Brain microvascular endothelial cell (primary cell): ENCODE data around the gene MEX3B.
"Not testable (repeated sequence)": the region's sequence is repeated elsewhere in the genome, so short reads cannot be mapped to it uniquely, and the experiment has no call there.

Experiments used
- DNase-seq: peaks from one replicate; pipeline ENCODE4 v3.0.0-alpha.2; 2020
- H3K27ac ChIP-seq: fragments of 250-450 bp; sonication (Bioruptor Pico); 2 replicates; pipeline ENCODE4 v1.5.1; 2020; ENCODE audit warnings: mild to moderate bottlenecking, moderate library complexity
- H3K27me3 ChIP-seq: fragments of 250-450 bp; sonication (Bioruptor Pico); replicated peaks from 2 replicates; pipeline ENCODE4 v1.5.1; 2020; ENCODE audit warnings: mild to moderate bottlenecking
- H3K36me3 ChIP-seq: fragments of 250-450 bp; sonication (Bioruptor Pico); replicated peaks from 2 replicates; pipeline ENCODE4 v1.5.1; 2020; ENCODE audit warnings: mild to moderate bottlenecking
- H3K4me3 ChIP-seq: 2 replicates; pipeline ENCODE4 v1.5.1; 2011; ENCODE audit warnings: low read depth, mild to moderate bottlenecking, control low read depth, low read length, moderate library complexity
- in situ Hi-C: cut with HindIII; loops from 2 replicates; pipeline ENCODE4 v1.10.0; 2017; ENCODE audit warnings: low sequenced_read_pairs, low pct_ligation_motif_present
- TF ChIP-seq, protein P1 (sequence below): IDR thresholded peaks from 2 replicates; pipeline ENCODE4 v1.5.1; 2011; ENCODE audit warnings: low read depth, mild to moderate bottlenecking, moderate library complexity, low read length, control low read depth, inconsistent platforms; ENCODE audit errors: missing control alignments

MEX3B gene

DNA sequence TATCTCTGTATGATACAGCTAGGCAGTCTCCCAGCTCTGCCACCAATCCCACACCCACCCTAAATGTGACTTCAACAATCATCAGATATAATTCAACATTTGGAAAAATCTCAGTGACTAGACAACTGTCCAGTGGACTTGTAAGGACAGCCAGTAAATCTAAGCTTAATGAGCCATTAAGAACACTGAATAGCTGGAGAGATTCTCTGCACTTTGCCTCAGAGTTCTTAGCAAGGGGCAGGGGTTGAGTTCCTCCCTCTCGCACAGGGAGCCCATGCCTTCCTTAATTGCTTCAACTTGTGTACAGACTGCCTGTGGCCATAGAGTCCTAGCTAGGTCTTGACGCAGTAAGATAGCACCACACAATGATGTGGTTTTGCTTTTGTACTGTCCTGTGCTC lies 15.6 kb downstream of the MEX3B start:
- in situ Hi-C loops: no loop called here
- TF ChIP-seq, protein P1, sequence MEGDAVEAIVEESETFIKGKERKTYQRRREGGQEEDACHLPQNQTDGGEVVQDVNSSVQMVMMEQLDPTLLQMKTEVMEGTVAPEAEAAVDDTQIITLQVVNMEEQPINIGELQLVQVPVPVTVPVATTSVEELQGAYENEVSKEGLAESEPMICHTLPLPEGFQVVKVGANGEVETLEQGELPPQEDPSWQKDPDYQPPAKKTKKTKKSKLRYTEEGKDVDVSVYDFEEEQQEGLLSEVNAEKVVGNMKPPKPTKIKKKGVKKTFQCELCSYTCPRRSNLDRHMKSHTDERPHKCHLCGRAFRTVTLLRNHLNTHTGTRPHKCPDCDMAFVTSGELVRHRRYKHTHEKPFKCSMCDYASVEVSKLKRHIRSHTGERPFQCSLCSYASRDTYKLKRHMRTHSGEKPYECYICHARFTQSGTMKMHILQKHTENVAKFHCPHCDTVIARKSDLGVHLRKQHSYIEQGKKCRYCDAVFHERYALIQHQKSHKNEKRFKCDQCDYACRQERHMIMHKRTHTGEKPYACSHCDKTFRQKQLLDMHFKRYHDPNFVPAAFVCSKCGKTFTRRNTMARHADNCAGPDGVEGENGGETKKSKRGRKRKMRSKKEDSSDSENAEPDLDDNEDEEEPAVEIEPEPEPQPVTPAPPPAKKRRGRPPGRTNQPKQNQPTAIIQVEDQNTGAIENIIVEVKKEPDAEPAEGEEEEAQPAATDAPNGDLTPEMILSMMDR: no peak
- DNase-seq: no peak

DNA sequence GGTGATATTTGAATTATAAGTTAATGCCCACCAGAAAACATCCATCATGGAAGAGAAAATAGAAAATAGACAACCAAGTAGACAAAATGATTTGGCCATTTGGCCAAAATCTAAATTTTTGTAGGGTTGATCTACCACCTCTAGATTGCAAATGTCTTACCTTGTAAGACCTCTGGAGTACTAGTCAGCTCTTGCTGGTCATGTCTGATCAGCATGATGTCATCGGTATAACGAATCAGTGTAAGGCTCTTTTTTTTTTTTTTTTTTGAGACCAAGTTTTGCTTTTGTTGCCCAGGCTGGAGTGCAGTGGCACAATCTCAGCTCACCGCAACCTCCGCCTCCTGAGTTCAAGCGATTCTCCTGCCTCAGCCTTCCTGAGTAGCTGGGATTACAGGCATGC lies 17.7 kb downstream of the MEX3B start:
- DNase-seq, H3K36me3 ChIP-seq, H3K27me3 ChIP-seq, H3K4me3 ChIP-seq, in situ Hi-C loops, H3K27ac ChIP-seq: not testable (repeated sequence)

More for the DNA sequence above, 15.6 kb downstream of the MEX3B start:
- Histone ChIP-seq H3K27ac (no peak overlapping the region), H3K4me3 (no peak overlapping the region), H3K36me3 (no peaks in the 10 kb centered on the region), H3K27me3 (no peaks in the 10 kb centered on the region)

DNA sequence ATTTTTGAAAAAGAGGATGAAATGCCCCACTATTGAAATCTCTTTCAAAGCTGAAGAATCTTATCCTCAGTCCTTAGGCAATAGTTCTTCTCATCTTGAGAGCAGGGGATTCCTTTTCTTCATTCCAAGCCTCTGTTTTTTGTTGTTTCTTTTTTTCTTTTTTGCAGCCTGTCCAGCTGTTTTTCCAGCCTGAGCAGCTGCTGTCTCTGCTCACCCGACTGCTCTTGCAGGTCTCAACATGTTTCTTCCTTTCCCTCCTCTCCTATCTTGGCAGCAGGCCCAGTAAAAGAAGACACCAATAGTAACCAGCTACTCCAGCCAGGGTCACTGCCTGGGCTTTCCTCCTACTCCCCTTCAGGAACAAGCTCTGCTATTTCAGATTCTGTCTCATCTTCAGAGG lies 23.8 kb downstream of the MEX3B start:
- Histone ChIP-seq H3K27ac (no peak overlapping the region), H3K36me3 (no peaks in the 10 kb centered on the region), H3K4me3 (no peak overlapping the region), H3K27me3 (no peaks in the 10 kb centered on the region)
- TF ChIP-seq, protein P1: no peak
- peak; percentile 21 for DNase-seq
- in situ Hi-C loops: no loop called here

DNA sequence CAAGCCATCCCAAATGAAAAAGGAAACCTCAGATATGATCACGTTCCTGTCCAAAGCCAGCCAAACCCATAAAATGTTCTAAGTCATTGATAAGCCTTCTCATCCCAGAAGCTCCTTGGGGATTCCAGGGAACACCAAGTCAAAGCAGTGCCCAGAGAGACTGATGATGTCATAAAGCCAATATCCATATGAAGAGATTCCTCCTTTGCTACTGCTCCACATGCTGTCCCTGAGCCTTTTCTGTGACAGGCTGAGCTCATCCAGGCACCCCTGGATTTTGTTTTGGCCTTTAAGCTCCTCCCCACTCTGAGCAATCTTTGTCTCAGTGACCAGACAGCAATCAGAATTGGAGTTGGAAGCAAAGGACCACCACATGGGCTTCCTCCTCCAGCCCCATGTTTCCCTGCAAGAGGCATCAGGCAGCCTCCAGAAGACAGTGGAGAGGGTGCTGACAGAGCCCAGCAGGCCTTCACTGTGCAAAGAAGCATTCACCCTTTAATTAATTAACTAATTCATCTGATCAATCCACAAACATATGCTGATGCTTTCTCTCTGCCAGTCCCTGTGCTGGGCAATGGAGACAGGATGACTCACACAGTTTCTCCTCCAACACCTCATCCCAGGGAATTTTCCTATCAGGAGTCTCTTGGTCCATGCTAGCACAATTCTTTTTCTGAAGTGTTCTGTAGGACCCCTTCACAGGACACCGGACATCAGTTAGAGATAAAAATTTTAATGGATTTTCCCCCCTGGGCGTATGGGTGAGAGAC lies 25.0 kb downstream of the MEX3B start:
- Histone ChIP-seq H3K27ac (no peak overlapping the region), H3K36me3 (no peaks in the 10 kb centered on the region), H3K4me3 (no peak overlapping the region), H3K27me3 (no peaks in the 10 kb centered on the region)
- in situ Hi-C loops: no loop called here
- TF ChIP-seq, protein P1: no peak
- DNase-seq: no peak

DNA sequence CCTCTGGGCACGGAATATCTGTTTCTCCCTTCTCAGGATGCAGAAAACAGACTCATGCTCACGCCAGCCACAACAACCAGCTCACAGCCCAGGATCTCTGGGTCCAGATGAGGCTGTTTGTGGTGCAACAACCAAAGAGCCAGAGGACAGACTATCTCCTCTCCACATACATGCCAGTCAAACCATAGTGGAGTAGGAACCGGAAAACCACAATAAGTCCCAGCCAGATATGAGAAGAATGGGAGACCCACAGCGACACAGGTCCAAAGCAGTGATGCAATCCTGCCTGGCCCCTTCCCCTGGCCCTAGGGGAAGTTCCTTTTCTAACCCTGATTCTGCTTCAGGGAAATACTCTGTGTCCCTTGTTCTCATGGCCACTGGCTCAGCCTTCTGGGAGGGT lies 27.6 kb downstream of the MEX3B start:
- TF ChIP-seq, protein P1: no peak
- Histone ChIP-seq H3K4me3 (no peak overlapping the region), H3K27me3 (no peaks in the 10 kb centered on the region), H3K36me3 (no peaks in the 10 kb centered on the region), H3K27ac (no peak overlapping the region)
- DNase-seq: no peak
- in situ Hi-C loops: no loop called here

DNA sequence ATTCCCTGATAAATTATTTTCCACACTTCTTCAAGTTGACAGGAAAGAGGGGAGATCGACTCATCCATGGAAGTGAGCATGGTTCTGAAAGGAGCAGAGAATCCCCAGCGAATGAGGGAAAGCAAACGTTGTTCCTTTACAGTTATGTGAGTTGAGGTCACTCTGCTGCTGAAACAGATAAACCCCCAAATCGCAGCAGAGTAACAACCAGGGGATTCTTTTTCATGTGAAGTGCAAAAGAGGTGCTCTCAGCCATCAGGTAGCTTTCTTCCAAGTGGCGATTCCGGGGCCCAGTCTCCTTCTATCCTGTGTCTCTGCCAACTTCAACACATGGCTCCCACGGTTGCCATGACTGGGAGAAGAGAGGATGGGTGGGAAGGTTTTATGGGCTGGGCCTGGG lies 28.2 kb downstream of the MEX3B start:
- in situ Hi-C loops: no loop called here
- TF ChIP-seq, protein P1: no peak
- DNase-seq: no peak
- no peaks in the 10 kb centered on the region for H3K27me3 ChIP-seq
- no peak overlapping the region for H3K27ac ChIP-seq
- H3K36me3 ChIP-seq: no peaks in the 10 kb centered on the region
- no peak overlapping the region for H3K4me3 ChIP-seq
